Measurements from ENCODE around the gene HMGCLL1.

DNA sequence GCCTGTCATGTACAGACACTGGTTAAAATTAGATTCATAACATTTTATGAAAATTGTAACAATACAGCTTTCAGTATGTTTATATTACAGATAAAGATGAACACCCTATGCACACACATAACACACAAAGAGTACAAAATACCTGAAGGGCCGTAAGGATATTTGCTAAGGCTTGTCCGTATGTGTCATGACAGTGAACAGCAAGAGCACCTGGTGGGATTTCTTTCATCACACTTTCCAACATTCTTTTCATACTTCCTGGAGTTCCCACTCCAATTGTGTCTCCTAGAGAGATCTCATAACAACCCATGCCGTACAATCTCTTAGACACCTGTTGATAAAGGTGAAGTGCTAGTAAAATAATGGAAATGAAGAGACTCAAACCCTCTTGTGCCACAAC lies 83.7 kb downstream of the HMGCLL1 start:
- TF ChIP-seq, protein P1, sequence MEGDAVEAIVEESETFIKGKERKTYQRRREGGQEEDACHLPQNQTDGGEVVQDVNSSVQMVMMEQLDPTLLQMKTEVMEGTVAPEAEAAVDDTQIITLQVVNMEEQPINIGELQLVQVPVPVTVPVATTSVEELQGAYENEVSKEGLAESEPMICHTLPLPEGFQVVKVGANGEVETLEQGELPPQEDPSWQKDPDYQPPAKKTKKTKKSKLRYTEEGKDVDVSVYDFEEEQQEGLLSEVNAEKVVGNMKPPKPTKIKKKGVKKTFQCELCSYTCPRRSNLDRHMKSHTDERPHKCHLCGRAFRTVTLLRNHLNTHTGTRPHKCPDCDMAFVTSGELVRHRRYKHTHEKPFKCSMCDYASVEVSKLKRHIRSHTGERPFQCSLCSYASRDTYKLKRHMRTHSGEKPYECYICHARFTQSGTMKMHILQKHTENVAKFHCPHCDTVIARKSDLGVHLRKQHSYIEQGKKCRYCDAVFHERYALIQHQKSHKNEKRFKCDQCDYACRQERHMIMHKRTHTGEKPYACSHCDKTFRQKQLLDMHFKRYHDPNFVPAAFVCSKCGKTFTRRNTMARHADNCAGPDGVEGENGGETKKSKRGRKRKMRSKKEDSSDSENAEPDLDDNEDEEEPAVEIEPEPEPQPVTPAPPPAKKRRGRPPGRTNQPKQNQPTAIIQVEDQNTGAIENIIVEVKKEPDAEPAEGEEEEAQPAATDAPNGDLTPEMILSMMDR (IDR thresholded peaks at IDR 0.05): no peak
- no peak for TF ChIP-seq POLR2A (IDR thresholded peaks at IDR 0.05)
